ENCODE results near the gene SCPEP1. TPM values are rescaled to one million over a fixed set of nuclear protein-coding genes. Genes with fewer than 3 reads are reported as not detected.

The SCPEP1 gene
- polyA plus RNA-seq, 1 of the 3 experiments (the other 2 are of a cell fraction), result 99.6 TPM

GRCh38 chr17:57011491-57012015 lies 33.6 kb downstream of the SCPEP1 start:
- ChIA-PET POLR2A (no interaction called here), CTCF (interaction anchor here (0.6 to 3.4 kb wide), 6 partner anchors 9 to 859 kb away, joined by 3 to 44 read pairs (median 9); no protein-coding TSS in a partner anchor)
- H3K4me2 ChIP-seq, result no peak overlapping the region
- peaks cover 0 to 5% of the 10 kb centered on the region in 2 experiments; a peak in 1 of 4 replicates for H3K4me1 ChIP-seq (ENCODE audit: control insufficient read depth in 1 of 2, insufficient read depth in 2 of 2, low read depth in 1 of 2, low read length in 1 of 2)
- H3K4me3 ChIP-seq (ENCODE audit: low read depth in 2 of 2, low read length in 1 of 2), result no peak overlapping the region
- no peaks in the 10 kb centered on the region for H3F3A ChIP-seq (replicated peaks; ENCODE audit: insufficient read depth)
- TF ChIP-seq TEAD4 (IDR thresholded peaks at IDR 0.05; ENCODE audit: borderline replicate concordance, insufficient read depth), result no peak
- no peaks in the 10 kb centered on the region for H3K9me3 ChIP-seq
- H2AFZ ChIP-seq (ENCODE audit: low read depth), result no peak overlapping the region
- no peaks in the 10 kb centered on the region for H4K20me1 ChIP-seq (ENCODE audit: insufficient read depth)
- no peaks in the 10 kb centered on the region for H3K79me2 ChIP-seq (ENCODE audit: insufficient read depth)
- H3K27ac ChIP-seq (ENCODE audit: low read depth in 2 of 2, low read length in 1 of 2), result no peak overlapping the region
- no peaks in the 10 kb centered on the region for H3K36me3 ChIP-seq (replicated peaks in 1 of 2; ENCODE audit: control insufficient read depth in 1 of 2, insufficient read depth in 2 of 2, low read length in 1 of 2)
- no peak overlapping the region for H3K9ac ChIP-seq
- no peak for DNase-seq
- H3K27me3 ChIP-seq (ENCODE audit: insufficient read depth), result no peaks in the 10 kb centered on the region
- no peaks in the 10 kb centered on the region for H3K9me2 ChIP-seq
- WGBS (ENCODE audit: low lambda C conversion rate), result 63% methylated on average over 7 of the region's 7 CpGs

DNA sequence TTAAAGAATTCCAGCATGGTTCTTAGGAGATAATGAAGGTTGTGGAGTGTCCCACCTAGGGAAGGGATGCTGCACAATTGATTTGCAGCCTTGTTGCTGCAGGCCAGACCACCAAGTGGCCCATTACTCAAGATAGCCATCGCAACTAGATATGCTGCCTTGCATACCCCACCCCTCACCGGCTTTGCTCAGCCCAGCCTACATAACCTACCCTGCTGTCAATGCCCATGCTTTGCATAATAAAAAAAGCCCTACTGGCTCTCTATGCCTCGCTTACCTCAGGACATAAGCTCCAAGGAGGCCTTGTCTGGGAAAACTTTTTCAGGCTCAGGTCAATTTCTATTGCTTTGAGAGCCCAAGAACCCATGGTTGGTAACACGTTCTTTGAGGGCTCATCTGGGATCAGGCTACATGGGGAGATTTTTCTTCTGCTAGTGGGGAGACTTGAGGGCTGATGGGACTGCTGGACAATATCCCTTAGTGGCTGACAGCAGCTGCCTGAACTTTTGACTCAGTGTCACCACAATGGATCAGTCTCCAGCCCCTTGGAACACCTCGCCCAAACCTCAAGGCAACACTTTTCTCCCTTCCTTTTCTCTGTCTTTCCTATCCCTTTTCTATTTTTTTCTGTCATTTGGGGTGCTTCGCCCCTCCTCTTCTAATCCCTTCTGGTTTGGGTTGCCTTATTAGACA lies 38.3 kb downstream of the SCPEP1 start:
- TF ChIP-seq RFX5 (IDR thresholded peaks at IDR 0.05; ENCODE audit: low read length) (no peak), RAD21 (IDR thresholded peaks at IDR 0.05; ENCODE audit: low read length) (no peak), ELF1 (IDR thresholded peaks at IDR 0.05) (no peak), POLR2AphosphoS5 (IDR thresholded peaks at IDR 0.05; ENCODE audit: low read depth, low read length) (no peak), ZBTB33 (IDR thresholded peaks at IDR 0.05; ENCODE audit: borderline replicate concordance, low read depth) (no peak), EP300 (IDR thresholded peaks at IDR 0.05; ENCODE audit: borderline replicate concordance in 1 of 2, low read depth in 1 of 2, low read length in 1 of 2) (no peak), EZH2phosphoT487 (IDR thresholded peaks at IDR 0.05; ENCODE audit: borderline replicate concordance, low read depth) (no peak), FOSL2 (IDR thresholded peaks at IDR 0.05; ENCODE audit: borderline replicate concordance, low read depth) (no peak), TAF1 (IDR thresholded peaks at IDR 0.05; ENCODE audit: borderline replicate concordance, low read depth, low read length) (no peak), SIN3A (IDR thresholded peaks at IDR 0.05; ENCODE audit: borderline replicate concordance, low read depth, low read length) (no peak), CHD2 (IDR thresholded peaks at IDR 0.05; ENCODE audit: low read length, partially characterized antibody) (no peak), SMC3 (IDR thresholded peaks at IDR 0.05; ENCODE audit: low read depth, low read length) (no peak), MXI1 (IDR thresholded peaks at IDR 0.05; ENCODE audit: low read depth, low read length) (no peak), RXRA (IDR thresholded peaks at IDR 0.05; ENCODE audit: borderline replicate concordance, low read depth) (no peak), NFIC (IDR thresholded peaks at IDR 0.05; ENCODE audit: borderline replicate concordance) (no peak), TCF12 (IDR thresholded peaks at IDR 0.05) (no peak)
- TF ChIP-seq, protein P1, sequence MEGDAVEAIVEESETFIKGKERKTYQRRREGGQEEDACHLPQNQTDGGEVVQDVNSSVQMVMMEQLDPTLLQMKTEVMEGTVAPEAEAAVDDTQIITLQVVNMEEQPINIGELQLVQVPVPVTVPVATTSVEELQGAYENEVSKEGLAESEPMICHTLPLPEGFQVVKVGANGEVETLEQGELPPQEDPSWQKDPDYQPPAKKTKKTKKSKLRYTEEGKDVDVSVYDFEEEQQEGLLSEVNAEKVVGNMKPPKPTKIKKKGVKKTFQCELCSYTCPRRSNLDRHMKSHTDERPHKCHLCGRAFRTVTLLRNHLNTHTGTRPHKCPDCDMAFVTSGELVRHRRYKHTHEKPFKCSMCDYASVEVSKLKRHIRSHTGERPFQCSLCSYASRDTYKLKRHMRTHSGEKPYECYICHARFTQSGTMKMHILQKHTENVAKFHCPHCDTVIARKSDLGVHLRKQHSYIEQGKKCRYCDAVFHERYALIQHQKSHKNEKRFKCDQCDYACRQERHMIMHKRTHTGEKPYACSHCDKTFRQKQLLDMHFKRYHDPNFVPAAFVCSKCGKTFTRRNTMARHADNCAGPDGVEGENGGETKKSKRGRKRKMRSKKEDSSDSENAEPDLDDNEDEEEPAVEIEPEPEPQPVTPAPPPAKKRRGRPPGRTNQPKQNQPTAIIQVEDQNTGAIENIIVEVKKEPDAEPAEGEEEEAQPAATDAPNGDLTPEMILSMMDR (IDR thresholded peaks at IDR 0.05), result no peak
- Histone ChIP-seq H3K27ac (ENCODE audit: low read depth in 2 of 2, low read length in 1 of 2) (no peak overlapping the region), H3K27me3 (ENCODE audit: insufficient read depth) (no peaks in the 10 kb centered on the region), H3K79me2 (ENCODE audit: insufficient read depth) (no peaks in the 10 kb centered on the region), H3K4me2 (peak overlapping the region; percentile 13; the same call in 1 of the 2 replicates), H3K9me2 (no peaks in the 10 kb centered on the region), H3K4me3 (ENCODE audit: low read depth in 2 of 2, low read length in 1 of 2) (no peak overlapping the region), H3K9ac (no peak overlapping the region), H2AFZ (ENCODE audit: low read depth) (no peak overlapping the region), H4K20me1 (ENCODE audit: insufficient read depth) (no peaks in the 10 kb centered on the region), H3K36me3 (replicated peaks in 1 of 2; ENCODE audit: control insufficient read depth in 1 of 2, insufficient read depth in 2 of 2, low read length in 1 of 2) (no peaks in the 10 kb centered on the region), H3K4me1 (ENCODE audit: control insufficient read depth in 1 of 2, insufficient read depth in 2 of 2, low read depth in 1 of 2, low read length in 1 of 2) (no peaks in the 10 kb centered on the region), H3K9me3 (no peaks in the 10 kb centered on the region), H3F3A (replicated peaks; ENCODE audit: insufficient read depth) (no peaks in the 10 kb centered on the region)
- POLR2A ChIA-PET, result no interaction called here
- WGBS (ENCODE audit: low lambda C conversion rate), result 70% methylated on average over 6 of the region's 6 CpGs
- no peak for DNase-seq
- CTCF ChIA-PET, result interaction anchor here (1.2 kb wide), 1 partner anchor 10 kb away, joined by 5 read pairs; no protein-coding TSS in a partner anchor
